A673 (cell line): ENCODE data around the gene UCK2. TPM values are rescaled to one million over a fixed set of nuclear protein-coding genes. Genes with fewer than 3 reads are reported as not detected.
"Not testable (repeated sequence)": the region's sequence is repeated elsewhere in the genome, so short reads cannot be mapped to it uniquely, and the experiment has no call there.

Experiments
- Bru-seq: library from RNA; stranded (reverse); fragments of 400-500 nt; gene quantifications from one replicate; lab custom pipeline; 2021; lab: Mats Ljungman, UMichigan
- BruChase-seq, 2 experiments: library from RNA; stranded (reverse); fragments of 400-500 nt; gene quantifications; one replicate each; lab custom pipeline; 2021; lab: Mats Ljungman, UMichigan
- BruUV-seq: library from RNA; stranded (reverse); fragments of 400-500 nt; replicated peaks from 2 replicates; lab custom pipeline; 2021; lab: Mats Ljungman, UMichigan
- CTCF ChIA-PET: fragments of 300-600 bp; sonication (Branson Sonifier 250); formaldehyde crosslinking; loops from one replicate; lab custom pipeline; 2022; ENCODE audit warnings: antibody characterized with exemption; lab: Charles Lee
- POLR2A ChIA-PET: fragments of 300-600 bp; sonication (Branson Sonifier 250); formaldehyde crosslinking; loops from one replicate; lab custom pipeline; 2022; ENCODE audit warnings: antibody characterized with exemption; ENCODE audit not compliant: low non-redundant PET; lab: Charles Lee
- DNase-seq: peaks from one replicate; pipeline ENCODE4 v3.0.0-alpha.2; 2015; ENCODE audit warnings: low spot score
- H3K27ac ChIP-seq: fragments of 200-600 bp; sonication (generic); 2 replicates; pipeline ENCODE4 v1.5.1; 2016; ENCODE audit warnings: mixed run types, low read depth, mild to moderate bottlenecking, mixed read lengths, antibody characterized with exemption, low read length; ENCODE audit not compliant: poor library complexity, severe bottlenecking
- H3K27me3 ChIP-seq: fragments of 200-600 bp; sonication (generic); replicated peaks from 2 replicates; pipeline ENCODE4 v1.6.1; 2017; ENCODE audit warnings: mixed run types, low read depth, mild to moderate bottlenecking, mixed read lengths, antibody characterized with exemption, low read length; ENCODE audit not compliant: insufficient read depth, poor library complexity
- H3K36me3 ChIP-seq: fragments of 200-600 bp; sonication (generic); 2 replicates; pipeline ENCODE4 v1.6.1; 2016; ENCODE audit warnings: mixed run types, mild to moderate bottlenecking, mixed read lengths, antibody characterized with exemption, low read length; ENCODE audit not compliant: insufficient read depth, poor library complexity, severe bottlenecking
- H3K4me1 ChIP-seq: fragments of 200-600 bp; sonication (generic); 2 replicates; pipeline ENCODE4 v1.6.1; 2017; ENCODE audit warnings: mixed run types, mild to moderate bottlenecking, mixed read lengths, antibody characterized with exemption, low read length; ENCODE audit not compliant: insufficient read depth, poor library complexity, severe bottlenecking
- H3K4me3 ChIP-seq: fragments of 200-600 bp; sonication (generic); 2 replicates; pipeline ENCODE4 v1.5.1; 2016; ENCODE audit warnings: low read depth, mixed run types, mild to moderate bottlenecking, mixed read lengths, low read length; ENCODE audit not compliant: poor library complexity, severe bottlenecking
- H3K9me3 ChIP-seq: fragments of 200-600 bp; sonication (generic); 2 replicates; pipeline ENCODE4 v1.6.1; 2016; ENCODE audit warnings: mixed run types, low read depth, mild to moderate bottlenecking, mixed read lengths, antibody characterized with exemption, low read length; ENCODE audit not compliant: poor library complexity, severe bottlenecking
- EZH2 ChIP-seq: fragments of 200-600 bp; sonication (generic); IDR thresholded peaks from 2 replicates; pipeline ENCODE4 v1.6.1; 2017; ENCODE audit warnings: borderline replicate concordance, low read depth, mild to moderate bottlenecking, mixed read lengths, antibody characterized with exemption, low read length; ENCODE audit not compliant: poor library complexity, severe bottlenecking
- intact Hi-C: fragments of 100-400 bp; cut with micrococcal nuclease; formaldehyde crosslinking; loops from one replicate; pipeline ENCODE4 v1.10.0; 2022; ENCODE audit not compliant: unreplicated experiment
- long read RNA-seq: library from polyadenylated mRNA; stranded (forward); transcript quantifications from one replicate; pipeline ENCODE4 v2.0.0, GENCODE V29; 2022
- total RNA-seq: library from RNA; stranded (reverse); gene quantifications from 2 replicates; pipeline ENCODE4 v1.2.3, GENCODE V29; 2021
- TF ChIP-seq, protein P1 (sequence below): fragments of 300-800, 200-600 bp; sonication (generic); conservative IDR thresholded peaks from 2 replicates; pipeline ENCODE4 v1.5.1; 2017; ENCODE audit warnings: low read depth, mild to moderate bottlenecking, antibody characterized with exemption, low read length, moderate library complexity, mixed read lengths

Gene UCK2
- 78.7 and 84.2 TPM in 2 replicates for total RNA-seq
- Bru-seq, nascent RNA, result percentile 92 among the genes with signal in this experiment
- percentile 87 among the genes with signal in this experiment for BruChase-seq, experiment 1, labeled RNA remaining after a 2-hour chase
- percentile 89 among the genes with signal in this experiment for BruChase-seq, experiment 2, labeled RNA remaining after a 6-hour chase
- long read RNA-seq, full-length matches to known transcripts, result 136 of 186 reads
- long read RNA-seq, partial matches to known transcripts, result 31 of 186 reads
- long read RNA-seq, other reads (novel, unspliced or antisense), result 19 of 186 reads

DNA sequence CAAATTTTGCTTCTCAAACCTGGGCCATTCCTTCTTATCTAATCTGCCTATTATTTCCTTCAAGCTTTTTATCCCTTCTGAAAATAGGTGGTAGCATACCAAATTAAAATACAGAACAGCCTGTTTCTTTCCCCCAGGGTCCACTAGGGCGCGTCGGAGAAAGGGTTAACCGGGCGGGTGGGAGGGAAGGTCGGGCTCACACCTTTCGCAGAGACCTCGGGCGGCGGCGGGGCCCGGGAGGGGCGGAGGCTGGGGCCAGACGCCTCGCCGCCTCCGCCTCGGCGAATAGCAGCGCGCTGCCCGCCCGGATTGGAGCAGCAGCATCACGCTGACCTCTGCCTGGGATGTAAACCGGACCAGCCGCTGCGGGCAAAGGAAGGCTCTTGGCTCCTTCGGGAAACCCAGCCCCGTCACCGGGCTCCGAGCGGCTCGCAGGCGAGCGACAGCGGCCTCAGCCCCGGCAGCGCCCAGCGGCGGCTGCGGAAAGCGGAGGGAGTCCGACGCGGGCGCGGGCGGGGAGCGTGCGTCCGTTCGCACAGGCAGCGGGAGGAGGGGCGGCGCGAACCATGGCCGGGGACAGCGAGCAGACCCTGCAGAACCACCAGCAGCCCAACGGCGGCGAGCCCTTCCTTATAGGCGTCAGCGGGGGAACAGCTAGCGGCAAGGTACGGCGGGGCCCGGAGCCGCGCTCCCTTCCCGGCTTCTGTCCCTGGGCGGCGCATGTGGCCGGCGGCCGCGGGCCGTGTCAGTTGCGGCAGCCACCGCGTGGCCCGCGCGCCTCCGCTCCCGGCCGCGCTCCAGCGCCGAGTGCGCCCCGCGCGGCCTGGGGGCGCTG, at the start of gene UCK2:
Gene UCK2 (plus strand): TSS at position 347 of the 835 bp plus-strand sequence. CDS start 220 bp downstream, at position 567.
- ChIA-PET CTCF (no interaction called here), POLR2A (interaction anchor here (0.6 kb wide), 1 partner anchor 17 kb away, joined by 7 read pairs; no protein-coding TSS in a partner anchor)
- H3K27me3 ChIP-seq, result no peaks in the 10 kb centered on the region
- peak; percentile 81 for DNase-seq
- no peaks in the 10 kb centered on the region for H3K36me3 ChIP-seq
- peaks cover 9% of the 10 kb centered on the region for H3K4me1 ChIP-seq
- peak within 1 kb of the TSS; percentile 93 for H3K27ac ChIP-seq
- intact Hi-C loops, result loop anchor here (5.0 to 10.0 kb wide), 4 partner anchors 60 to 1887 kb away; partner anchors contain the start of genes ALDH9A1 and TMCO1
- peak within 1 kb of the TSS; percentile 86 for H3K4me3 ChIP-seq
- BruUV-seq, result no TSS peak
- no peak for TF ChIP-seq EZH2
- TF ChIP-seq, protein P1, sequence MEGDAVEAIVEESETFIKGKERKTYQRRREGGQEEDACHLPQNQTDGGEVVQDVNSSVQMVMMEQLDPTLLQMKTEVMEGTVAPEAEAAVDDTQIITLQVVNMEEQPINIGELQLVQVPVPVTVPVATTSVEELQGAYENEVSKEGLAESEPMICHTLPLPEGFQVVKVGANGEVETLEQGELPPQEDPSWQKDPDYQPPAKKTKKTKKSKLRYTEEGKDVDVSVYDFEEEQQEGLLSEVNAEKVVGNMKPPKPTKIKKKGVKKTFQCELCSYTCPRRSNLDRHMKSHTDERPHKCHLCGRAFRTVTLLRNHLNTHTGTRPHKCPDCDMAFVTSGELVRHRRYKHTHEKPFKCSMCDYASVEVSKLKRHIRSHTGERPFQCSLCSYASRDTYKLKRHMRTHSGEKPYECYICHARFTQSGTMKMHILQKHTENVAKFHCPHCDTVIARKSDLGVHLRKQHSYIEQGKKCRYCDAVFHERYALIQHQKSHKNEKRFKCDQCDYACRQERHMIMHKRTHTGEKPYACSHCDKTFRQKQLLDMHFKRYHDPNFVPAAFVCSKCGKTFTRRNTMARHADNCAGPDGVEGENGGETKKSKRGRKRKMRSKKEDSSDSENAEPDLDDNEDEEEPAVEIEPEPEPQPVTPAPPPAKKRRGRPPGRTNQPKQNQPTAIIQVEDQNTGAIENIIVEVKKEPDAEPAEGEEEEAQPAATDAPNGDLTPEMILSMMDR, result 0 out of 2 replicates have a peak, but pooled peaks have one; percentile 9
- H3K9me3 ChIP-seq, result no peaks in the 10 kb centered on the region

DNA sequence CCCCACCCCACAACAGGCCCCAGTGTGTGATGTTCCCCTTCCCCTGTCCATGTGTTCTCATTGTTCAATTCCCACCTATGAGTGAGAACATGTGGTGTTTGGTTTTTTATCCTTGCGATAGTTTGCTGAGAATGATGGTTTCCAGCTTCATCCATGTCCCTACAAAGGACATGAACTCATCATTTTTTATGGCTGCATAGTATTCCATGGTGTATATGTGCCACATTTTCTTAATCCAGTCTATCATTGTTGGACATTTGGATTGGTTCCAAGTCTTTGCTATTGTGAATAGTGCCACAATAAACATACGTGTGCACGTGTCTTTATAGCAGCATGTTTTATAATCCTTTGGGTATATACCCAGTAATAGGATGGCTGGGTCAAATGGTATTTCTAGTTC, 49.2 kb upstream of the UCK2 start:
- BruUV-seq, intact Hi-C loops, H3K27ac ChIP-seq, H3K27me3 ChIP-seq, POLR2A ChIA-PET, CTCF ChIA-PET, DNase-seq, H3K4me3 ChIP-seq, H3K36me3 ChIP-seq, H3K9me3 ChIP-seq, H3K4me1 ChIP-seq: not testable (repeated sequence)

DNA sequence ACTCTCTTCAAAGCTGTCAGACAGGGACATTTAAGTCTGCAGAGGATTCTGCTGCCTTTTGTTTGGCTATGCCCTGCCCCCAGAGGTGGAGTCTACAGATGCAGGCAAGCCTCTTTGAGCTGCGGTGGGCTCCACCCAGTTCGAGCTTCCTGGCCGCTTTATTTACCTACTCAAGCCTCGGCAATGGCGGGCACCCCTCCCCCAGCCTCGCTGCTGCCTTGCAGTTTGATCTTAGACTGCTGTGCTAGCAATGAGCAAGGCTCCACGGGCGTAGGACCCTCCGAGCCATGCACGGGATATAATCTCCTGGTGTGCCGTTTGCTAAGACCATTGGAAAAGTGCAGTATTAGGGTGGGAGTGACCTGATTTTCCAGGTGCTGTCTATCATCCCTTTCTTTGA, 43.9 kb upstream of the UCK2 start:
- intact Hi-C loops, CTCF ChIA-PET, H3K27ac ChIP-seq, BruUV-seq, DNase-seq, H3K36me3 ChIP-seq, H3K4me1 ChIP-seq, H3K27me3 ChIP-seq, POLR2A ChIA-PET, H3K4me3 ChIP-seq, H3K9me3 ChIP-seq: not testable (repeated sequence)

DNA sequence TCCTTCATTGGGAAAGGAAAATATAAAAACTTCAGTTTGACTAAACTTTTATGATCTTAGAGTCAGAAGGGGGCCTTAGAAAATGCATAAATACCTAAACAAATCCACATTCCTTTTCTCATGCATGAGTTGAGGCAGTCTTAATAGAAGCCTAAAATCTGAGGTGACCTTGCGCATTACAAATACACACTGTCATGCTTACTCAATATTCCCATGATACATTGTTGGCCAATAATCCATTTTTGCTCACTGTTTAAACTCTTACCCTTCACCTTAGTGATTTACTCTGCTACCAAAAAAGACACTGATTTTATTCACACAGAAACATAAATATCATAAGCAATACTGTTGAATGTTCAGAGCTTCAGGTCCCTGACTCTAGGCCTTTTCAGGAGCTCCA, 39.7 kb upstream of the UCK2 start:
- Histone ChIP-seq H3K9me3 (no peaks in the 10 kb centered on the region), H3K4me3 (no peak overlapping the region), H3K4me1 (no peaks in the 10 kb centered on the region), H3K27ac (no peak overlapping the region), H3K27me3 (peaks cover 4% of the 10 kb centered on the region), H3K36me3 (no peaks in the 10 kb centered on the region)
- ChIA-PET CTCF (no interaction called here), POLR2A (no interaction called here)
- DNase-seq, result no peak
- no TSS peak for BruUV-seq
- intact Hi-C loops, result no loop called here
- TF ChIP-seq EZH2, result no peak
- TF ChIP-seq, protein P1, result no peak
